HL-60 (cell line): ENCODE results near the gene EID3.
"Not testable (repeated sequence)": the region's sequence is repeated elsewhere in the genome, so short reads cannot be mapped to it uniquely, and the experiment has no call there.

Experiments used
- DNase-seq, 2 experiments: peaks; one replicate each; pipeline ENCODE4 v3.0.0-alpha.2; 2010 to 2020; ENCODE audit warnings: low read depth in 1 of 2, low spot score in 1 of 2
- H3K27ac ChIP-seq: fragments of 250-450 bp; sonication (Bioruptor Pico); replicated peaks from 2 replicates; pipeline ENCODE4 v1.5.1; 2020; ENCODE audit warnings: mild to moderate bottlenecking, moderate library complexity
- H3K27me3 ChIP-seq: fragments of 250-450 bp; sonication (Bioruptor Pico); 2 replicates; pipeline ENCODE4 v1.5.1; 2021; ENCODE audit warnings: mild to moderate bottlenecking, moderate library complexity; ENCODE audit not compliant: insufficient read depth, poor library complexity, severe bottlenecking
- H3K4me3 ChIP-seq: replicated peaks from 2 replicates; pipeline ENCODE4 v1.5.1; 2011; ENCODE audit warnings: mild to moderate bottlenecking, control low read depth, low read length; ENCODE audit not compliant: insufficient read depth
- GABPA ChIP-seq: IDR thresholded peaks from 2 replicates; pipeline ENCODE4 v1.6.1; 2012; ENCODE audit warnings: low read depth
- POLR2AphosphoS5 ChIP-seq: IDR thresholded peaks from 2 replicates; pipeline ENCODE4 v1.6.1; 2012; ENCODE audit warnings: low read depth
- SPI1 ChIP-seq: IDR thresholded peaks from 2 replicates; pipeline ENCODE4 v1.6.1; 2012; ENCODE audit warnings: low read depth, mild to moderate bottlenecking, borderline replicate concordance
- TF ChIP-seq, protein P1 (sequence below): IDR thresholded peaks from 2 replicates; pipeline ENCODE4 v1.6.1; 2012; ENCODE audit warnings: low read depth; ENCODE audit not compliant: insufficient replicate concordance
- TF ChIP-seq, protein P2 (sequence below): IDR thresholded peaks from one replicate; pipeline ENCODE4 v1.5.1; 2011; ENCODE audit warnings: low read length, control low read depth, inconsistent platforms; ENCODE audit not compliant: insufficient read depth

The EID3 gene

DNA sequence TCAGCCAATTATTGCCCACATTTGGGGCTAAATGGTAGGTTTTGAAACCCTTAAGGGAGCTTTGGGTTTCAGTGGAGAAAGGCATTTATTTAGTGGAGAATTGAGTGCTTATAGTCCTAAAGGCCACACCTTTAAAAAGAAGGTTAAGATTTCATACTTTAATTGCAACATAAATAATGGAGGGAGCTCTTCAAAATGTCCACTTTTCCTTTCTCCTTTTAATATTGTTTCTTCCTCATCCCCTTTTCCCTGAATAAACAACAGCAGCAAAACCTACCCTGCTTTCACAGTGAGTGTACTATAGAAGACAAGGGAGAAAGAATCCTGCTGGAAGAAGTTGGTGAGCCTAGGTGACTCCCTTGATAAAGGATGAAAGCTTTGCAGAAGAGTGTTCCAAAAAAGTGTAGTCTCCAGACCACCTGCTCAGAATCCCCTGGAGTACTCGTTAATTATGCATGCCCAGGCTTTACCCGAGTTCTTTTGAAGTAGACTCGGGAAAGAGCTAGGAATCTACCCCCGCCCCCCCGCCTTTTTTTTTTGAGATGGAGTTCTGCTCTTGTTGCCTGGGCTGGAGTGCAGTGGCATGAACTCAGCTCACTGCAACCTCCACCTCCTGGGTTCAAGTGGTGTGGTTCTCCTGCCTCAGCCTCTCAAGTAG lies 11.5 kb upstream of the EID3 start:
- no peaks in the 10 kb centered on the region for H3K27me3 ChIP-seq
- no peak overlapping the region for H3K27ac ChIP-seq
- no peak for DNase-seq
- no peak overlapping the region for H3K4me3 ChIP-seq
- no peak for TF ChIP-seq GABPA
- TF ChIP-seq SPI1, result no peak
- TF ChIP-seq POLR2AphosphoS5, result no peak
- TF ChIP-seq, protein P1, sequence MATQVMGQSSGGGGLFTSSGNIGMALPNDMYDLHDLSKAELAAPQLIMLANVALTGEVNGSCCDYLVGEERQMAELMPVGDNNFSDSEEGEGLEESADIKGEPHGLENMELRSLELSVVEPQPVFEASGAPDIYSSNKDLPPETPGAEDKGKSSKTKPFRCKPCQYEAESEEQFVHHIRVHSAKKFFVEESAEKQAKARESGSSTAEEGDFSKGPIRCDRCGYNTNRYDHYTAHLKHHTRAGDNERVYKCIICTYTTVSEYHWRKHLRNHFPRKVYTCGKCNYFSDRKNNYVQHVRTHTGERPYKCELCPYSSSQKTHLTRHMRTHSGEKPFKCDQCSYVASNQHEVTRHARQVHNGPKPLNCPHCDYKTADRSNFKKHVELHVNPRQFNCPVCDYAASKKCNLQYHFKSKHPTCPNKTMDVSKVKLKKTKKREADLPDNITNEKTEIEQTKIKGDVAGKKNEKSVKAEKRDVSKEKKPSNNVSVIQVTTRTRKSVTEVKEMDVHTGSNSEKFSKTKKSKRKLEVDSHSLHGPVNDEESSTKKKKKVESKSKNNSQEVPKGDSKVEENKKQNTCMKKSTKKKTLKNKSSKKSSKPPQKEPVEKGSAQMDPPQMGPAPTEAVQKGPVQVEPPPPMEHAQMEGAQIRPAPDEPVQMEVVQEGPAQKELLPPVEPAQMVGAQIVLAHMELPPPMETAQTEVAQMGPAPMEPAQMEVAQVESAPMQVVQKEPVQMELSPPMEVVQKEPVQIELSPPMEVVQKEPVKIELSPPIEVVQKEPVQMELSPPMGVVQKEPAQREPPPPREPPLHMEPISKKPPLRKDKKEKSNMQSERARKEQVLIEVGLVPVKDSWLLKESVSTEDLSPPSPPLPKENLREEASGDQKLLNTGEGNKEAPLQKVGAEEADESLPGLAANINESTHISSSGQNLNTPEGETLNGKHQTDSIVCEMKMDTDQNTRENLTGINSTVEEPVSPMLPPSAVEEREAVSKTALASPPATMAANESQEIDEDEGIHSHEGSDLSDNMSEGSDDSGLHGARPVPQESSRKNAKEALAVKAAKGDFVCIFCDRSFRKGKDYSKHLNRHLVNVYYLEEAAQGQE, result no peak
- TF ChIP-seq, protein P2, sequence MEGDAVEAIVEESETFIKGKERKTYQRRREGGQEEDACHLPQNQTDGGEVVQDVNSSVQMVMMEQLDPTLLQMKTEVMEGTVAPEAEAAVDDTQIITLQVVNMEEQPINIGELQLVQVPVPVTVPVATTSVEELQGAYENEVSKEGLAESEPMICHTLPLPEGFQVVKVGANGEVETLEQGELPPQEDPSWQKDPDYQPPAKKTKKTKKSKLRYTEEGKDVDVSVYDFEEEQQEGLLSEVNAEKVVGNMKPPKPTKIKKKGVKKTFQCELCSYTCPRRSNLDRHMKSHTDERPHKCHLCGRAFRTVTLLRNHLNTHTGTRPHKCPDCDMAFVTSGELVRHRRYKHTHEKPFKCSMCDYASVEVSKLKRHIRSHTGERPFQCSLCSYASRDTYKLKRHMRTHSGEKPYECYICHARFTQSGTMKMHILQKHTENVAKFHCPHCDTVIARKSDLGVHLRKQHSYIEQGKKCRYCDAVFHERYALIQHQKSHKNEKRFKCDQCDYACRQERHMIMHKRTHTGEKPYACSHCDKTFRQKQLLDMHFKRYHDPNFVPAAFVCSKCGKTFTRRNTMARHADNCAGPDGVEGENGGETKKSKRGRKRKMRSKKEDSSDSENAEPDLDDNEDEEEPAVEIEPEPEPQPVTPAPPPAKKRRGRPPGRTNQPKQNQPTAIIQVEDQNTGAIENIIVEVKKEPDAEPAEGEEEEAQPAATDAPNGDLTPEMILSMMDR, result no peak

DNA sequence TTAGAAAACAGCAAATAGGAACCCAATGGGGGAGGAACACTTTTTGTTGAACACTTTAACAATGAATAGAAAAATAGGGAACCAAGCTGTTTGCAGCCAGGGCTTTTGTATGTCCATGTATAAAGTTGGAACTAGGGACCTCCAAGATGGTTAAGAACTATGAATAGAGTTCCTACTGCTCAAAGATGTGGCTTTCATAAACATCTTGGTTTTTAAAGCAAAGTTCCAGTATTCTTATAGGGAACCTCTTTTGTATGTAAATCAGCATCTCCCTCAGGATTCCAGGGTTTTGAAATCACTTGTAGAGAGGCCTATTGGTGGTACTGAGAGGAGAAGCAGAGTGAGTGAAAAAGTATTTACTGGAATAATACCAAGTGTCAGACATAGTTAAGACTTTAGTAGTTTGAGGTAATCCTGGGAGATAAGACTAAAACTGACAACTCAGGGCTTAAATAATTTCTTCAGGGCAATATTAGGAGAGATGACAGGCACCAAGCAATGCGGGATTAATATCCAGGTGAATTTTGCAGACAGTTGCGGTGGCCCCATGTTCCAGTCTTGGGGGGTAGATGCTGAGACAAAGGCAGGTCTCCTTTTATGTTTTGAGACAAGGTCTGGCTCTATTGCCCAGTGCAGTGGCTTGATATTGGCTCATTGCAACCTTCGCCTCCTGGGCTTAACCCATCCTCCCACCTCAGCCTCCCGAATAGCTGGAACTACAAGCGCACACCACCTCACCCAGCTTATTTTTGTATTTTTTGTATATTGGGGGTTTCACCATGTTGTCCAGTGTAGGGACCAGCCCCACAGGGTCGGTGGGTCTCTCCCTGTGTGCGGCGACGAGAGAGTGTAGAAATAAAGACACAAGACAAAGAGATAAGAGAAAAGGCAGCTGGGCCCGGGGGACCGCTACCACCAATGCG lies 10.4 kb upstream of the EID3 start:
- Histone ChIP-seq H3K4me3 (no peak overlapping the region), H3K27me3 (no peaks in the 10 kb centered on the region), H3K27ac (no peak overlapping the region)
- TF ChIP-seq SPI1 (no peak), POLR2AphosphoS5 (no peak), GABPA (no peak)
- TF ChIP-seq, protein P2, result no peak
- TF ChIP-seq, protein P1, result no peak
- no peak for DNase-seq

DNA sequence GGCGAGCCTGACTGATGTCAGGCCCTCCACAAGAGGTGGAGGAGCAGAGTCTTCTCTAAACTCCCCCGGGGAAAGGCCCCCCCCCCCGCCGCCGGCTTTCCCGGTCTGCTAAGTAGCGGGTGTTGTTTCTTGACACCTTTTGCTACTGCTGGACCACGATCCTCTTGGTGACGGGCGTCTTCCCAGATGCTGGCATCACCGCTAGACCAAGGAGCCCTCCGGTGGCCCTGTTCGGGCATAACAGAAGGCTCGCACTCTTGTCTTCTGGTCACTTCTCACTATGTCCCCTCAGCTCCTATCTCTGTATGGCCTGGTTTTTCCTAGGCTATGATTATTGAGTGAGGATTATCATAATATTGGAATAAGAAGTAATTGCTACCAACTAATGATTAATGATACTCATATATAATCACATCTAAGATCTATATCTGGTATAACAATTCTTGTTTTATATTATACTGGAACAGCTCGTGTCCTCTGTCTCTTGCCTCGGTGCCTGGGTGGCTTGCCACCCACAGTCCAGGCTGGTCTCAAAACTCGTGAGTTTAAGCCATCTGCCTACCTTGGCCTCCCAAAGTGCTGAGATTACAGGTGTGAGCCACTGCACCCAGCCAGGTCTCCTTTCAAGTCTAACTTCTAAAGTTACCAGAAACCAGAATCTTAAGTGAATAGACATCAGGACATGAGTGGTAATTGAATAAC lies 9.2 kb upstream of the EID3 start:
- H3K4me3 ChIP-seq, H3K27me3 ChIP-seq, H3K27ac ChIP-seq: not testable (repeated sequence)
- DNase-seq, result peak in 1 of 2 experiments; percentile 37
